ENCODE data around the gene CPA4. TPM values are rescaled to one million over a fixed set of nuclear protein-coding genes. Genes with fewer than 3 reads are reported as not detected.

The CPA4 gene
- total RNA-seq, 1 donor: 28.2 TPM

GRCh38 chr7:130298544-130299326 lies 5.8 kb downstream of the CPA4 start:
- H3K36me3 ChIP-seq (ENCODE audit: insufficient read depth, low read length): peaks cover 15% of the 10 kb centered on the region
- H3K4me3 ChIP-seq (ENCODE audit: insufficient read depth, low read length): no peak overlapping the region
- H3K9me3 ChIP-seq (ENCODE audit: low read depth, low read length): no peaks in the 10 kb centered on the region
- TF ChIP-seq CTCF (IDR thresholded peaks at IDR 0.05; ENCODE audit: extremely low read depth, low read depth, low read length): no peak
- no peaks in the 10 kb centered on the region for H4K20me1 ChIP-seq (ENCODE audit: insufficient read depth, low read length)
- no peak for DNase-seq (ENCODE audit: insufficient read length, low spot score, missing footprints)
- no peaks in the 10 kb centered on the region for H3K79me2 ChIP-seq (ENCODE audit: insufficient read depth, low read length)
- no peaks in the 10 kb centered on the region for H3K27me3 ChIP-seq (ENCODE audit: insufficient read depth, low read length)
- no peak overlapping the region for H2AFZ ChIP-seq (ENCODE audit: low read length)
- H3K27ac ChIP-seq (ENCODE audit: low read depth, low read length): no peak overlapping the region
- H3K4me2 ChIP-seq (ENCODE audit: insufficient read depth, low read length): no peak overlapping the region
- H3K4me1 ChIP-seq (ENCODE audit: insufficient read depth, low read length): peaks cover 6% of the 10 kb centered on the region

- Histone ChIP-seq H3K4me1 (ENCODE audit: insufficient read depth, low read length) (no peaks in the 10 kb centered on the region), H2AFZ (ENCODE audit: low read length) (no peak overlapping the region), H3K4me2 (ENCODE audit: insufficient read depth, low read length) (no peak overlapping the region), H3K79me2 (ENCODE audit: insufficient read depth, low read length) (no peaks in the 10 kb centered on the region), H3K27ac (ENCODE audit: low read depth, low read length) (no peak overlapping the region), H3K9me3 (ENCODE audit: low read depth, low read length) (no peaks in the 10 kb centered on the region), H3K4me3 (ENCODE audit: insufficient read depth, low read length) (no peak overlapping the region), H4K20me1 (ENCODE audit: insufficient read depth, low read length) (no peaks in the 10 kb centered on the region), H3K36me3 (ENCODE audit: insufficient read depth, low read length) (peaks cover 15% of the 10 kb centered on the region), H3K27me3 (ENCODE audit: insufficient read depth, low read length) (no peaks in the 10 kb centered on the region)
- TF ChIP-seq CTCF (IDR thresholded peaks at IDR 0.05; ENCODE audit: extremely low read depth, low read depth, low read length): no peak
- DNase-seq (ENCODE audit: insufficient read length, low spot score, missing footprints): no peak
Observed at GRCh38 chr7:130299866-130300265, 6.9 kb downstream of the CPA4 start.

GRCh38 chr7:130301501-130302020 lies 8.6 kb downstream of the CPA4 start:
- Histone ChIP-seq H2AFZ (ENCODE audit: low read length) (no peak overlapping the region), H3K4me3 (ENCODE audit: insufficient read depth, low read length) (no peak overlapping the region), H3K79me2 (ENCODE audit: insufficient read depth, low read length) (no peaks in the 10 kb centered on the region), H3K9me3 (ENCODE audit: low read depth, low read length) (no peaks in the 10 kb centered on the region), H3K4me1 (ENCODE audit: insufficient read depth, low read length) (no peaks in the 10 kb centered on the region), H3K27ac (ENCODE audit: low read depth, low read length) (no peak overlapping the region), H3K4me2 (ENCODE audit: insufficient read depth, low read length) (no peak overlapping the region), H3K36me3 (ENCODE audit: insufficient read depth, low read length) (peaks cover 15% of the 10 kb centered on the region), H4K20me1 (ENCODE audit: insufficient read depth, low read length) (no peaks in the 10 kb centered on the region), H3K27me3 (ENCODE audit: insufficient read depth, low read length) (no peaks in the 10 kb centered on the region)
- no peak for TF ChIP-seq CTCF (IDR thresholded peaks at IDR 0.05; ENCODE audit: extremely low read depth, low read depth, low read length)
- no peak for DNase-seq (ENCODE audit: insufficient read length, low spot score, missing footprints)

- Histone ChIP-seq H2AFZ (ENCODE audit: low read length) (no peak overlapping the region), H3K9me3 (ENCODE audit: low read depth, low read length) (no peaks in the 10 kb centered on the region), H3K36me3 (ENCODE audit: insufficient read depth, low read length) (peaks cover 15% of the 10 kb centered on the region), H4K20me1 (ENCODE audit: insufficient read depth, low read length) (no peaks in the 10 kb centered on the region), H3K4me1 (ENCODE audit: insufficient read depth, low read length) (no peaks in the 10 kb centered on the region), H3K4me3 (ENCODE audit: insufficient read depth, low read length) (no peak overlapping the region), H3K27me3 (ENCODE audit: insufficient read depth, low read length) (no peaks in the 10 kb centered on the region), H3K4me2 (ENCODE audit: insufficient read depth, low read length) (no peak overlapping the region), H3K79me2 (ENCODE audit: insufficient read depth, low read length) (no peaks in the 10 kb centered on the region), H3K27ac (ENCODE audit: low read depth, low read length) (no peak overlapping the region)
- no peak for TF ChIP-seq CTCF (IDR thresholded peaks at IDR 0.05; ENCODE audit: extremely low read depth, low read depth, low read length)
- DNase-seq (ENCODE audit: insufficient read length, low spot score, missing footprints): no peak
Observed at GRCh38 chr7:130302649-130303048, 9.7 kb downstream of the CPA4 start.
